ENCODE results near the gene ACVR1. TPM values are rescaled to one million over a fixed set of nuclear protein-coding genes. Genes with fewer than 3 reads are reported as not detected.

Gene ACVR1
- total RNA-seq, 2 donors from 2014 or later, result 16.0 to 27.0 TPM

DNA sequence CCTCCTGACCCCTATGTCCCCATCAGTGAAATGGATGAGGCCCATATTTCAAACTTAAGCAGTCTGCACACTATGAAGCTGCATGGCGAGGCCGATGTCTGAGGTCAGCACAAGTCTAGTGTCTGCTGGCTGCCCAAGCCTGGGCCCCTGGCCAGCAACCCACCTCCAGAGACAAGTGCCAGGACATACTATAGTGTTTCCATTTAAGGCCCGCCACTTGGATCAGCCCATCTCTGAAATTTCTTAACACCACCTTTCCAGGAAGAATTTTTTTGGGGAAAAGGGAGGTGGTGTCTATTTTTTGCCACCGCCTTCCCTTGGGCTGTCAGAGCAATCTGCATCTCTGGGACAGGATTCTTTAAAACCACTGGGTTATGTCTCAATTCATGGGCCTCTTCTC, 1.8 kb downstream of the ACVR1 start:
- Mint-ChIP-seq H3K27ac (peak overlapping the region in 1 of 2 donors; percentile 71), H3K9me3 (peaks cover 0 to 6% of the 10 kb centered on the region in 2 donors), H3K36me3 (peaks cover 11 to 41% of the 10 kb centered on the region in 2 donors)
- DNase-seq (ENCODE audit: low spot score in 2 of 2) (no peak), ATAC-seq (no peak)

DNA sequence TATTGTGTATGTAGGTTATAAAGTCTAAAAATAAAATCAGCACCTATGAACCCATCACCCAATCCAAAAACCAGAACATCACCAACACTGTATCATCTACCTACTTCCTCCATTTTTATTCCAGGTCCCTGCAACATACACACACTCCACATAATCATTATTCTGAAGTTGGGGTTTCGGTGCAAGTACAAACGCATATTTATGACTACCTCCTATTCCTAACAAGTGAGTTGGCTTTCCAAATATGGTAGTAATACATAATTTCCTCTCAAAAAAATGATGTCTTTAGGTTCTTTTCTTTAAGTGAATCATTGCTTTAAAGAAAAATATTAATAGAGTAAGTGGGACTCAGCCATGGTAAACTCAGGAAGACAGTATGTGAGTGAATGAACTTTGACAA, 3.3 kb downstream of the ACVR1 start:
- ATAC-seq (no peak), DNase-seq (ENCODE audit: low spot score in 2 of 2) (no peak)
- Mint-ChIP-seq H3K9me3 (peaks cover 0 to 6% of the 10 kb centered on the region in 2 donors), H3K27ac (no peak overlapping the region), H3K36me3 (peaks cover 11 to 50% of the 10 kb centered on the region in 2 donors)

DNA sequence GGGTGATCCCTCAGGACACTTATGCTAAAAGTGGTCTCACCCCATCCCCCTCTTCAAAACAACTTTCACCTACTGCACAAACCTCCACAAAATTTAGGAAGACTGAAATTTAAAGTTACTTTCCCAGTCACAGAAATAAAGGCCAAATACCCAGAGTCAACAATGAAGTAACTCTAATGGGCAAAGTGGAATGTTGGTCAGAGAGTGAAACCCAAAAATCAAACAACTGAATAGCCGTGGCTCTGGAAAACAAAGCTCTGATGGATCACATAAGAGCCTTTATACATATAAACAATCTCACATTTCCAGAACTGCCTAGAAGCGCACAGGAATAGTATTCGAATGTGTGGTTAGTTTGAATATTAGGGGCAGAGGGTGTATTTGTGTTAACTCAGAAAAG, 4.7 kb downstream of the ACVR1 start:
- Mint-ChIP-seq H3K27ac (no peak overlapping the region), H3K36me3 (peaks cover 11 to 60% of the 10 kb centered on the region in 2 donors), H3K9me3 (peaks cover 0 to 14% of the 10 kb centered on the region in 2 donors)
- DNase-seq (ENCODE audit: low spot score in 2 of 2) (no peak), ATAC-seq (no peak)

DNA sequence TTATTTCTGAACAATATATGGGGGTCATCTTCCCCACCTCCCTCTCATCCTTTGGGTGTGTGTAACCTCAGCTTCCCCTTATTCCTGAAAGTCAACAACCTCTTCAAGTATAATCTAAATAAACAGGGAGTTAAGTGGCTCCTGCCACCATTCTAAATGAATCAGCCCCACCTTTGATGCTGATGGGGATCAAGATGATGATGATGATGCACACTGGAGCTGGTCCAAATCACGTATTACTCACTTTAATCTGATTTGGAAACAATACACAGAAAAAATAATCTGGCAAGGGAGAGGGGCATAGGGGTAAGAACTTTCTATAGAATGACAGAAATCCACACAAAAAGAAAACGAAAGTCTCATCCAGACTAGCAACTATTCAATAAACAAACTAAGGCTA, 7.1 kb downstream of the ACVR1 start:
- peak in 1 of 2 donors; percentile 24 for DNase-seq (ENCODE audit: low spot score in 2 of 2)
- ATAC-seq, result peak; percentile 26 to 61
- peaks cover 10 to 69% of the 10 kb centered on the region in 2 donors for H3K36me3 Mint-ChIP-seq
- H3K27ac Mint-ChIP-seq, result peak overlapping the region in 1 of 2 donors; percentile 57
- H3K9me3 Mint-ChIP-seq, result peaks cover 0 to 14% of the 10 kb centered on the region in 2 donors

DNA sequence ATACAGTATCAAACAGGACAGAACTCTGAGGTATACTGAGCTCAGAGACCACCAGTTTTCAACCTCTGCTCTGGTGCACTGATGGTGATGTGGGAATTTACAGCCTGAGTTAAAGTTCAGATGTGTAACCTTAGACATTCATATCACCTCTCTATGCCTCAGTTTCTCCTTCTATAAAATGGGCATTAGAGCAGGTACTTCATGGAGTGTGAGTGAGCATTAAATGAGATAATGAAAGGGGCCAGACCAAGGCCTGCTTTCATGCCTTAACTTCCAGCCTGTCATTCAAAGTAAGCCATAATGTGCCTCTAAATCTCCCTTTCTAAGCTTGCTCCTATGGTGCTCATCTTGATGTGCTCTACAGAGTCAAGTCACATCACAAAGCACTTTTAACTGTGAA, 8.4 kb downstream of the ACVR1 start:
- peaks cover 5 to 60% of the 10 kb centered on the region in 2 donors for H3K36me3 Mint-ChIP-seq
- ATAC-seq (no peak), DNase-seq (ENCODE audit: low spot score in 2 of 2) (no peak)
- H3K27ac Mint-ChIP-seq, result no peak overlapping the region
- H3K9me3 Mint-ChIP-seq, result peaks cover 0 to 14% of the 10 kb centered on the region in 2 donors

DNA sequence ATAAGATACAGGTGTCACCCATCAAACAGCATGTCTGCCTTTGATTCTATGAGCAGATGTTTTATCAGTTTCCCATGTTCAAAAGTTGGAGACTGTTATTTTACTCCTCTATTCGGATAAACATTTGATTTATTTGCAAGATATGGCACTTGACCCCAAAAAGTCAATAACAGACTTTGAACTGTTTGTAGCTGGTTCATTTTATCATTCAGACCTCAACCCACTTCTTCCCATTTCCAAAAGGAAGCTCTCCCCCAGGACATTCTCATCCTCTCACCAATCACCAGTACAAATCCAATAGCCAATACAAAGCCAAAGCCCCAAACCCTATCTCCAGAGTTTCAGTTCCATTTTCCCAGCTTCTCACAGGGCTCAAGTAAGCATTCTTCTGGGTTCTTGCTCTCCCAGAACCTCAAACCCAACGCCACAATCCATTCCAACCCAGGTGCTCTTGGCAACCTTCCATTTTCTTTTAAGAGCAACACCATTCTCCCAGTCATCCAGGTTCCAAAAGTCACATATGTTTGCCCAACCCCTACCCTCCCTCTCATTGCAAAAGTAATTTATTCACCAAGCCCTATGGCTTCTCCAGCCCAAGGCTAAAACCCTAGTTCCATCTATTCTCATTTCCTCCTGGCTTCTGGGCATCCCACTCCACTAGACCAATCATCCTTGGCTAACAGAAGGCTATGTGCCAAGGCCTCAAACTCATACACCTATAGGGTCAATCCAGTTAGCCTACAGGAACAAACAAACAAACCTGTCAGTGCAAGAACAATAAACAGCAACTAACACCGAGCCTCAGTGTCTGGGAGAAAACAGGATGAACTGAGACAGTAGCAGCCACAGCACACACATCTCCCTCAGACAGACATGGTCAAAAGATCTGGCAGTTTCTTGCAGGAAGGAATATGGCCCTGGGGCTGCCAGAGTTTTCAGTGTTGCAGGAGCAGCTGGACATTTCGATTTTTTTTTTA, 9.2 kb downstream of the ACVR1 start:
- ATAC-seq, result no peak
- no peak overlapping the region for H3K27ac Mint-ChIP-seq
- H3K9me3 Mint-ChIP-seq, result peaks cover 0 to 14% of the 10 kb centered on the region in 2 donors
- peaks cover 5 to 58% of the 10 kb centered on the region in 2 donors for H3K36me3 Mint-ChIP-seq
- DNase-seq (ENCODE audit: low spot score in 2 of 2), result no peak

DNA sequence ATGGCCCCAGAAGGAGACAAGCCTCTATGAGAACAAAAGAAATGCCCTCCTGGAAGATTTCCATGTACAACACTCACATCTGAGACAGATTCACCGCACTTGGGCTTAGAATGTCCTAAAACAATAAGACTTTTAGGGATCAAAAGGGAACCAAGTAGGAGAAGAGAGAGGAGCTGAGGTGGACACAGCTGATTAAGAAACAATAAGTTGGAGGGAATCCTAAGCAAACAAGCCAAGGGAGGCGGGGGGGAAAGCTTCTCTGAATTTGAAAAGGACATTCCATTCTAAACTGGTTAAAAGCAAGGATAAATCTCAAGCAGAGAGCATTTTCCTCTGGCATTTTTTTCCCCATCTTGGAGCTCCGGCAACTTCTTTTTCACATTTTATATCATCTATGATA, 9.9 kb downstream of the ACVR1 start:
- DNase-seq (ENCODE audit: low spot score in 2 of 2), result no peak
- peaks cover 0 to 14% of the 10 kb centered on the region in 2 donors for H3K9me3 Mint-ChIP-seq
- H3K36me3 Mint-ChIP-seq, result peaks cover 5 to 53% of the 10 kb centered on the region in 2 donors
- no peak for ATAC-seq
- H3K27ac Mint-ChIP-seq, result no peak overlapping the region

DNA sequence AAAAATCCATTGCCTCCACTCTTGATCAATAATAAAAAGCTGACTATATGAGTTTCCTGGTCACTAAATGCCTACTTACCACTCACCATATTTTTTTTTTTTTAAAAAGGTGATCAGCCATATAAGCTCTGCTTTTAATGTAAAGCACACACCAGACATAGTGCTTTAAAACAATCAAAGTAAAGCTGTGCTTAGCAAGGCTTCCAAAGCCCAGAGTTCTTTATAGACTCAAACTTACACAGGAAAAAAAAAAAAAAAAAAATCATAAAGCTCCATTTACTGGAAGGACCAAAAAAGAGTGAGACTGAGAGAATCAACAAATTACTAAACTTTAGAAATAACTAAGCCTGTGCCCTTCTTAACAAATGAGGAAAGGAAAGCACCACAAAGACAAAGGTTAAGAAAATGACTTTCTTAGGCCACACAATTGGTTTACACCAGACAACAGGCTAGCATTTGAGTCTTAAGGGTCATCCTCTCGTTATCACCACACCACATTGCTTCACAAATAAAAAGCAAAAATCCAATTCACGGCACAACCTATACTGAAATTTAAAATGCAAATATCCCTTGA, 11.2 kb downstream of the ACVR1 start:
- peaks cover 0 to 9% of the 10 kb centered on the region in 2 donors for H3K9me3 Mint-ChIP-seq
- no peak for DNase-seq (ENCODE audit: low spot score in 2 of 2)
- peak overlapping the region; percentile 78 to 97 for H3K27ac Mint-ChIP-seq
- peaks cover 5 to 45% of the 10 kb centered on the region in 2 donors for H3K36me3 Mint-ChIP-seq
- ATAC-seq, result peak; percentile 75 to 91

DNA sequence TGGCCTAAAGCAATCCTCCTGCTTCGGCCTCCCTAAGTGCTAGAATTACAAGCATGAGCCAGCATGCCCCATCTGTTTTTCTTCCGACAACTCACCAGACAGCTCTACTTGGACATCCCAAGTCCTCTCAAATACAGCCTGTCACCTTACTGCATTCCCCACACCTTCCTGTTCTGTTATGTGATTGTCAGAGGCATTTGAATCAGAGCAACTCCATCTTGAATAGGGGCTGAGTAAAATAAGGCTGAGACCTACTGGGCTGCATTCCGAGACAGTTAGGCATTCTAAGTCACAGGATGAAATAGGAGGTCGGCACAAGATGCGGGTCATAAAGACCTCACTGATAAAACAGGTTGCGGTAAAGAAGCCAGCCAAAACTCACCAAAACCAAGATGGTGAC, 17.3 kb downstream of the ACVR1 start:
- H3K27ac Mint-ChIP-seq, result peak overlapping the region in 1 of 2 donors; percentile 45

DNA sequence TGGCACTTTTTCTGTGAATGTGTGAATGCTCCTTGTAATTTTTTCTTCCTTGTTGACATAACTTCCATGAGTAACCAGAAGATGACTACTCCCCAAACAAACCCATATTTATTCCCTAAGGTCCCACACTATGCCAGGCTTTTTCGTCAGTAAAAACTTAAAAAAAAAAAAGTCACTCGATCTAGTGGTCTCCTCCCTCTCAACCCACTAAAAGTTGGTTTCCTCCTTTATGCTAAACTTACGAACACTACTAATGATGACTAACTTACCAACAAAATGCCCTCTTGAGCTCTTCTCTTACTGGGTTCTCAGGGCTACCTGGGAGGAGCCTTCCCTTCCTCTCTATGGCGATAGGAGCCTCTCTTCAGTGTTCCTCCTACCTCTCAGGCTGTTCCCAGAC, 18.2 kb downstream of the ACVR1 start:
- no peak for ATAC-seq
- Mint-ChIP-seq H3K27ac (peak overlapping the region in 1 of 2 donors; percentile 3), H3K9me3 (no peaks in the 10 kb centered on the region), H3K36me3 (peaks cover 11 to 40% of the 10 kb centered on the region in 2 donors)
- no peak for DNase-seq (ENCODE audit: low spot score in 2 of 2)

More for the DNA sequence above, 17.3 kb downstream of the ACVR1 start:
- Mint-ChIP-seq H3K9me3 (no peaks in the 10 kb centered on the region), H3K36me3 (peaks cover 11 to 40% of the 10 kb centered on the region in 2 donors)
- DNase-seq (ENCODE audit: low spot score in 2 of 2), result no peak
- ATAC-seq, result no peak

DNA sequence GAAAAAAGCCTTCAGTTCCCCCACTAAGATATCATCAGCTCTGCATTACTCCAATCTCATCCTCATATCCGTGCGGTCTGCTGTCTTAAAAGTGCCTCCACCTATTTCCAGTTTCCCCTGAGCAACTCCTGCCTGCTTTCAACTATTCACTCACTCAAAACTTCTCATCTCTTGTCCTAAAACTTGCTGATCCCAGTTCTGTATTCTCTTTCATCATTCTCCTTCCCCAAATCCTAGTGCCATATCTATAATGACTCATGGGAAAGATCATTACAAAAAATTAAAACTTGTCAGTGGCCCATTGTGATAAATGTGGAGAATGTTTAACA, 20.0 kb downstream of the ACVR1 start:
- peak overlapping the region; percentile 49 to 95 for H3K27ac Mint-ChIP-seq
- ATAC-seq (peak; percentile 20 to 22), DNase-seq (ENCODE audit: low spot score in 2 of 2) (no peak)
- H3K36me3 Mint-ChIP-seq, result peaks cover 11 to 40% of the 10 kb centered on the region in 2 donors
- H3K9me3 Mint-ChIP-seq, result no peaks in the 10 kb centered on the region

DNA sequence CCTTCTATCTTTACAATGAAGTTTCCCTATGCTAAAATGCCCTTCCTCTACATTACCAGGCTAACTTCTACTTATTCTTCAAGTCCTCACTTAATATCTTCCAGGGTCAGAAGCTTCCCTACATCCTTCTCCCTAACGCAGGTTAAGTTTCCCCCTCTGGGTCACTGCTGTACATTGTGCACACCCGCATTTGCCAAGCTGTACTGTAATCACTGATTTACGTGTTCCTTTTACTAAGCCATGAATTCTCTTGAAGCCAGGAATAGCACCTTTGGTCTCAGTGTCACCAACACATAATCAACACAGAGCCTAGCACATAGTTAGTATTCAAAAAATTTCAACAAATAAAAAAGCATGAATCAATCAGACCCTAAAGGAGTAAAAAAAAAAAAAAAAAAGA, 22.3 kb downstream of the ACVR1 start:
- DNase-seq (ENCODE audit: low spot score in 2 of 2) (no peak), ATAC-seq (no peak)
- Mint-ChIP-seq H3K27ac (no peak overlapping the region), H3K36me3 (peaks cover 5 to 45% of the 10 kb centered on the region in 2 donors), H3K9me3 (no peaks in the 10 kb centered on the region)

DNA sequence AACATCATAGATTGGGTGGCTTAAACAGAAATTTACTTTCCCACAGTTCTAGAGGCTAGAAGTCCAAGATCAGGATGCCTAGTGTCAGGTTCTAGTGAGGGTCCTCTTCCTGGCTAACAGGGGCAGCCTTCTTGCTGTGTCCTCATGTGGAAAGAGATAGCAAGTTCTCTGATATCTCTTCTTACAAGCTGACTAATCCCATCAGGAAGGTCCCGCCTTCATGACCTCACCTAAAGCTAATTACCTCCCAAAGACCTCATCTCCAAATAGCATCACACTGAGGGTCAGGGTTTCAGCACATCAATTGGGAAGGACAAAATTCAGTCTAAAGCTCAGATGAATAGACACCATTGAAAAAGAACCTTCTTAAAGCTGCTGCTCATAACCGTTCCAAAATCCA, 22.9 kb downstream of the ACVR1 start:
- Mint-ChIP-seq H3K36me3 (peaks cover 8 to 48% of the 10 kb centered on the region in 2 donors), H3K27ac (peak overlapping the region in 1 of 2 donors; percentile 39), H3K9me3 (no peaks in the 10 kb centered on the region)
- ATAC-seq, result no peak
- DNase-seq (ENCODE audit: low spot score in 2 of 2), result no peak

DNA sequence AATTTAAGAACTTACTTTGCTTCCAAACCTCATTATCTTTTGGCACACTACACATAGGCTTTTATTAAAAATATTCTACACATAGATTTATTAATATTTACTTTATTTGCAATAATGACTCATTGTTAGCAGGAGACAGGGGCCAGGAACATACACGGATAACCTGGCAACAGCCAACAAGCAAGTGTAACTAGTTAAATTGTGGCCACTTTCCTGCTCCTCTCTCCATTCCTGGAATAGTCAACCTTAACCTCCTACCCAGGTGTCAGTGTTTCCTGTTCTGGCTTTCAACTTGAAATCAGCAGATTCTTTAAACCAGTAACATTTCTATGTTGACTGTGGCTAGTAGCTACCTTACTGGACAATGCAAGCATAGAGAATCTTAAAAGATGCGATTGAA, 26.5 kb downstream of the ACVR1 start:
- DNase-seq (ENCODE audit: low spot score in 2 of 2) (no peak), ATAC-seq (no peak)
- Mint-ChIP-seq H3K36me3 (peaks cover 10 to 56% of the 10 kb centered on the region in 2 donors), H3K9me3 (peaks cover 0 to 11% of the 10 kb centered on the region in 2 donors), H3K27ac (no peak overlapping the region)

DNA sequence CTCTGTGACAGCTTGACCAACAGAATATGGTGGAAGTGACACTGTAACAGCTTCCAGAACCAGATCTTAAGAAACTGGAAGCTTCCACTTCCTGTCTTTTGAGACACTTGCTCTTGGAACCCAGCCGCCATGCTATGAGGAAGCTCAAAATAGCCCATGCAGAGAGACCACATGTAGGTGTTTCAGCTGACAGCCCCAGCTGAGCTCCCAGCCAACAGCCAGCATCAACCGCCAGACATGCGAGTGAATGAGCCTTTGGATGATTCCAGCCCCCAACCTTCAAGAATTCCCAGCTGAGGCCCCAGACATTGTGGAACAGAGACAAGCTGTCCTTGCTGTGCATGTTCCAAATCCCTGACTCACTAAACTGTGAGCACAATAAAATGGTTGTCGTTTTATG, 27.9 kb downstream of the ACVR1 start:
- DNase-seq (ENCODE audit: low spot score in 2 of 2), result no peak
- peaks cover 10 to 67% of the 10 kb centered on the region in 2 donors for H3K36me3 Mint-ChIP-seq
- no peak overlapping the region for H3K27ac Mint-ChIP-seq
- peaks cover 0 to 11% of the 10 kb centered on the region in 2 donors for H3K9me3 Mint-ChIP-seq
- no peak for ATAC-seq

DNA sequence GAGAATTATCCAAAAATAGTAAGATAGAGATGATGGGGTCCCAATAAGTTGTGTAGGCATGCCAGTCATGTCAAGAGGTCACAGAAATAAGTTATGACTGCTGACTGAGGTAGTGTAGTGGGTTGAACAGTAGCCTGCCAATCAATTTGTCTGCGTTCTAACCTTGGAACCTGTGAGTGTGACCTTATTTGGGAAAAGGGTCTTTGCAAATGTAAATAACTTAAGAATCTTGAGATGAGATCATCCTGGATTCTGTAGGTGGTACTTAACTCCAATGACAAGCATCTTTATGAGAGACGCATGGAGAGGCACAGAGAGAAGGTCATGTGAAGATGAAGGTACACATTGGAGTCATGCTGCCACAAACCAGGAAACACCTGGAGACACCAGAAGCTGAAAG, 31.0 kb downstream of the ACVR1 start:
- Mint-ChIP-seq H3K27ac (no peak overlapping the region), H3K9me3 (peaks cover 0 to 11% of the 10 kb centered on the region in 2 donors), H3K36me3 (peaks cover 10 to 72% of the 10 kb centered on the region in 2 donors)
- ATAC-seq, result no peak
- no peak for DNase-seq (ENCODE audit: low spot score in 2 of 2)

DNA sequence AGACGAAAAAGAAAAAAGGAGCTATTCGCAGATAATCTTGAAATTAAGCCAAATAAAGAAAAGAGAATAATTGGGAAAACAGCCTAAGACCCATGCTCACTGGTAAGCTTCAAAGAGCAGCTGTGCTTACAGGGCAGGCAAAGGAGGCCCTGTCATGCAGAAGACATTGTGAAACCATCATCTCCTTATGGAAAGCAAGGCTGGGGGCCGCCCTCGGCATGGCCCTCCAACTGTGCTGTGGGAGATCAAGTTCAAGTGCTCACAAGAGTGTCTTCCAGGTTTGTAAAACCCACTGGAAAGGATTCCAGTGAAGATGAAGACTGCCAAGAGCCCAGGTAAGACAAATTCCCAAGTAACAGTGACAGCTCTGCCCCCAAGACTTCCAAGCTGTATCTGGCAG, 32.2 kb downstream of the ACVR1 start:
- no peak for ATAC-seq

More for the DNA sequence above, 32.2 kb downstream of the ACVR1 start:
- H3K36me3 Mint-ChIP-seq, result peaks cover 10 to 66% of the 10 kb centered on the region in 2 donors
- no peak for DNase-seq (ENCODE audit: low spot score in 2 of 2)
- no peak overlapping the region for H3K27ac Mint-ChIP-seq
- peaks cover 0 to 11% of the 10 kb centered on the region in 2 donors for H3K9me3 Mint-ChIP-seq
